Suppressor macrophage treated with lipopolysaccharide for 4 hours (primary cell): ENCODE data around the gene CCDC186.

Experiments used
- DNase-seq: peaks from one replicate; pipeline ENCODE4 v3.0.0-alpha.2; 2020

The CCDC186 gene

DNA sequence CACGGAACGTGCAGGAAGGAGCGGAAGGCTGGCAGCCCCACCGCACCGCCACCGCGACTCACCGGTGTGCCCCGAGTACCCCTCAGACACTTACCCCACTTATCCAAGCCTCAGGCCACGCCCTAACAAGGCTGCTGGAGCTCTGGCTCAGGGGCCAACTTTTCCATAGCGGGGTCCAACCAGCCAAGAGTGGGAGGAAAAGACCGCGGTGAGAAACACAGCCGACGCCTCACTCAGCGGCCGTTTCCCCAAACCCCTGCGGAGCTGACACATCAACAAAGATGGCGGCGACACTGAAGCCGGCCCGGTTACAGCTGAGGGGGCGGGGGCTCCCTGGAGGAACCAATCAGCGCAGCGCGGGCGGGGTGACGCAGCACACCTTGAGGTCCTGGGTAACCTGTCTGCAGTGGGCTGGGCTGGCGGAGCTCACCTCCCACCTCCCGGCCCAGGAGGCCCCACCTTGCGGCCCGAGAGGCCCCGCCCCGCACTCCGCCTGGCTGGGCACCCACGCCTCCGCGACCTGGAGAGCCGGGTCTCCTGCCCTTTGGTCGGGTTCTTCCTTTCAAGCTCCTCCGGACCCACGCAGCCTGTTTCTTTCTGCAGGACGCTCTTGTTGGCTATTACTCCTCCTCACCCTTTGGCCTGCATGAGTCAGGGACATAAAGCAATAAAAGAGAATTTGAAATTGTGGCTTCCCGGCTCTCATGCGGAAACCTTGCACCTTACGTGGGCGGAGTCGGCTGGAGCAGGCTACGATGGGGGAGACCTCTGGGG lies at the start of gene CCDC186:
Gene CCDC186, minus strand, starts transcription at position 283 of the 774 bp plus-strand sequence. CDS start 10,935 bp downstream, outside the sequence.
- DNase-seq: peak; percentile 91

DNA sequence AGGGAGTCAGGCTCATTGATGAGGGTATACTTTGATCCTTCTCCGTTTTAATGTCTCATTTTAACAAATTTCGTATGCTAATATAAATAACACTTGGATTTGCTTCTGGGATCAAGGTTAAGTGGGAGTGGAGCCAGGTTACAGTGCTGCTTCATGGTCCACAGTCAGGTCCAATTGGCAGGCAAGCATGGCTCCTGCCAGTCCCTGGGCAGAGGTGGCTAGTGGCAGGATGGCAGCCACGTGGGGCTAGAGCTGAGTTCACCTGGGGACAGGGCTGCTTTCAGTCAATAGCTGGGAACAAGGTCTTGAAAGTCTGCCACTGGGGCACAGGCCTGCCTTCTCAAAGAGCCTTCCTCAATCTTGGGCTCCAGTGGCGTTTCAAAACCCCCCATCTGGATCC lies 49.1 kb upstream of the CCDC186 start:
- no peak for DNase-seq

DNA sequence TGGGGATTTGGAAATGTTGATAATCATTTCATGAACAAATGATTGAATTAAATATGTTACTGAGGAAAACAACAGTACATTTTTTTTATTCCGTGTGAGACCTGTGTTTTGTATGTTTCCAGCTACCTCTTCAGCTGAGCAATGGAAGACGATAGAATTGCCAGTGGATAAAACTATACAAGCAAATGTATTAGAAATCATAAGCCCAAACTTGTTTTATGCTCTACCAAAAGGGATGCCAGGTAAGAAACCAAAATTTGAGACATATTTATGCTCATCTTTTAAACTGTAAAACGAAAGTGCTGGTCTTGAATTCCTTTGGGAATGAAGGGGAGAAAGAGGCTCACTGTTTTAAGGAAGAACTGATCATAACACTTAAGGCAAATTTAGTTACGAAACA lies 47.2 kb upstream of the CCDC186 start:
- DNase-seq: no peak

DNA sequence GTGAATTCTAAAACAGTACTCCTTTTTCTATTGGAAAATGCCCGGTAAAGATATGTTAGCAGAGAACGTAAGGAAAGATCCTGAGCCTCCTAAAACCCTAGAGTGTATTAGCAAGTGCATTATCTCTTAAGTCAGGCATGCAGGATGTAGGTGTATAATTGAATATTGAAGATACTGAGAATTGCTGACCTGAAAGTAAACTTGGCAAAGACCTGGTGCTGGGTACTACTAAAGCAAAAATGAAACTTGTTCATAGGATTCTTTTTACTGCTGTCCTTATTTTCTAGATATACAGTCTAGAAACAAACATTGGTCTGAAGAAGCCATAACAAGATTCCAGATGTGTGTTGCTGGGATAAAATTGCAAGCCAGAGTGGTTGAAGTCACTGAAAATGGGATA lies 46.3 kb upstream of the CCDC186 start:
- DNase-seq: no peak

DNA sequence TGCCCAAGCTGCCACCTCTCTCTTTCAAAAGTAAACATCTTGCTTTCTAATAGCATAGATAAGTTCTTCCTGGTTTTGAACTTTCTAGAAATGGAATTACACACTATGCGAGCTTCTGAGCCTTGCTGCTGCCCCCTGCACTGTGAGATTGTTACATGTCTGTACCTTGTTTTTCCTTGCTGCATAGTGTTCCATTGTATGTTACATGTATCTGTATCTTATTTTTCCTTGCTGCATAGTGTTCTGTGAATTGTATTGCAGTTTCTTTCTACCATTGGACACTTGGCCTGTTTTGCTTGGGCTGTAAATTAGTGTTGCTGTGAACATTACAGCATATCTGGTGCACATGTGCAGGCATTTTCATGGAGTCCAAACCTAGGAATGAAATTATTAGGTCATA lies 41.0 kb upstream of the CCDC186 start:
- no peak for DNase-seq

DNA sequence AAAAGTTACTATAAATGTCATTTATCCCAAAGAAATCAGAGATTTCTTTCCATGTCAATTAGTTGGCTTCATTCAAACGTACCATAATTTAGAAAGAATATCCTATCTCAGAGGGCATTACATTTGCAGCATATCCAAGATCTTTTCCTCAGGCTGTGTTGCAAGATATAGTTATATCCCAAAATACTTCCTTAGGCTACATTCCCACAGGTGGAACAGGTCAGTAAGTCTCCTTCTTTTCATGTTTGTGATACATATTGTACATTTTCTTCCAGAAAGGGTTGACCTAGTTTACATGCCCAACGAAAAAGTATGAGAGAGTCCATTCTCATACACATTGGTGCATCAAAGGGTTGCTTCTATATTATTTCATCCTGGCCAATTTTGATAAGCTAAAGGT lies 38.1 kb upstream of the CCDC186 start:
- DNase-seq: no peak

DNA sequence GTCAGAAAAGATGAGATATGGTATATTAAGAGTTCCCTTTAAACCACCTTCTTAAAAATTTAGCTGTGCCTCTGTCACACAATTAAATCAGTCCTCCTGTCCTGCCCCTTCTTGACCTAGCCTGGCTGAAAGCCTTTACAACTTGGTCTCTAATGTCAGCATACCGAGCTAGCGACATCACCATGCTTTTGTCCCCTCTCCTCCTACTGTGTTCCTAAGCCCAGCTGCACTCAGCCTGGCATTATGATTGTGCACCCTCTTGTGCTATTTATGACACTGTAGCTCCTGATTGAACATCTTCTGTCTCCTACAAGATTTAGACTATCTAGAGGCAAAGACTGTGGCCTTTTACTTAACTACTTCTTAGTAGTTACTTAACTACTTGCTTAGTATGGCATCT lies 34.3 kb upstream of the CCDC186 start:
- no peak for DNase-seq

DNA sequence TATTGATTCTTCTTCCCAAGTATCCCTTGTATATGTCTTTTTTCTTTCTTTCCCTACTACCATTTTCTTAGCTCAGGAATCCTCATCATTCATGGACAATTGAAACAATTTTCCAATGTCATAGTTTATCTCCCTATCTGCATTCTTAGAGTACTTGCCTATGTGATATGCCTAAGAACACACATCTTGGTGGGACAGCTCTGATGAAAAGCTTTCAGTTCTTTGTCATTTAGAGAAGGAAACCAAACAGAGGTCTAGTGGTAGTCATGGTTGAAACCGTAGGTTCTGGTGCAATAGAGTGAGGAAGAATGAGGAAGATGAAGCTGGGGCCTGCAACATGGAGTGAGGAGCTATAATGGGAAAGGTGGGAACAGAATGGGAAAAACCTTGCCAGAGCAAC lies 33.3 kb upstream of the CCDC186 start:
- no peak for DNase-seq

DNA sequence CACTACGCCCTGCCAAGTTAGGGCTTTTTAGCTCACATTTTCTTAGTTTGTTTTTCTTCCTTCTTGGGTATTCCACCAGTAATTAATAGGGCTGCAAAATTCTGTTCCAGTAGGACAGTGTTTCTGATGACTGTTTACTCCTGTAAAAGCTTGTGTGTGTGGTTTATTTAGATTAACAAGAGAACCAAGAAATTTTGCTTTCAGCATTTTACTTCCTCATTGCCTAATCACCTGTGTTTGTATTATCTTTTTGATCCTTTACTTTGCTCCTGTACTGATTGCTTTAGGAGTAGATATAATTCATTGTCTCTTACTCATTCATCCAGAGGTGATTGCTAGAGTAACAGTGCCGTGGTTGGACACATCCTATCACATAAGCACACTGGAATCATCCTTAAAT lies 32.9 kb upstream of the CCDC186 start:
- DNase-seq: no peak

DNA sequence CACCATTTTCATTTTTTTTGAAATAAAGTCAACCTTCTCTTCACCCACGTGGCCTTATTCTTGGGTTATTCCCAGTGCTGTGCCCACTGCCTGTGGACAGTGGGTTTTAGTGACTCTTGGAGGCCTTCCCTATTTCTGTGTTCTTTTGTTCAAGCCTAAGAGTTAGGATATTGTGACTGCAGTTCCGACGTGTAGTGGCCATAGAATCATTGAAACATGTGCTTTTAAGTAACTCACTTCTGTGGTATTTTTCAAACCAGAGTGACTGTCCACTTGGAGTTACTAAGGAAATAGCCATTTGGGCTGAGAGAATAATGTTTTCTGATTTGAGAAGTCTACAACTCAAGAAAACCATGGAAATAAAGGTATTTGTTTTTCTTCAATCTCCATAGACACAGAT lies 28.8 kb upstream of the CCDC186 start:
- DNase-seq: no peak

DNA sequence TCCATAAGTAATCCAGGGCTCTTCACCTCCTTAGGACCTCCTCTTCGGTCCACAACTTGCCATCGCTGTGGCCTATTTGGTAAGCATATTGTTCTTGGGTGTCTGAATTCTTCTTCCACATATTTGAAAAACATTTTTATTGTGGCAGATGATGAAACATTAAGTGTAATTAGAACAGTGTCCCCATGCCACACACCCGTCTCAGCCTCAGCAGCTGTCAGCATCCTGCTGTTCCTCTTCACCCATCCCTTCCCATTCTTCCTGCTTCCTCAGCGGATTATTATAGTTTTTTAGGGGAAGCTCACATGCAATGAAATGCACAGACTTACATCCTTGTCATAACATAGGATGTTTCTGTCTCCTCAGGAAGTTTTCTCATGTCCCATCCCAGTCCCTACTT lies 25.2 kb upstream of the CCDC186 start:
- no peak for DNase-seq

DNA sequence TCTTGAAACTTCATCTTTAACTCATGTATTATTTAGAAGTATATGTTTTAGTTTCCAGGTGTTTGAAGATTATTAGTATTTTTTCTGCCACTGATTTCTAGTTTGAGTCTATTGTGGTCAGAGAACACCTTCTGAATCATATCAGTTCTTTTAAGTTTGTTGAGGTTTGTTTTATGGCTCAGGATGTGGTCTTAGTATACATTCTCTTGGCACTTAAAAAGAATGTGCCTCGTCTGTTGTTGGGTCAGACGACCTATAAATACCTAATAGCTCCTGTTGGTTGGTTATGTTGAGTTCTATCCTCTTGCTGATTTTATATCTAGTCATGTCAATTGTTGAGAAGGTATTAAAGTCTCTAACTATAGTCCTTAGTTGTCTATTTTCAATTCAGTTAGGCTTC lies 21.1 kb upstream of the CCDC186 start:
- no peak for DNase-seq

DNA sequence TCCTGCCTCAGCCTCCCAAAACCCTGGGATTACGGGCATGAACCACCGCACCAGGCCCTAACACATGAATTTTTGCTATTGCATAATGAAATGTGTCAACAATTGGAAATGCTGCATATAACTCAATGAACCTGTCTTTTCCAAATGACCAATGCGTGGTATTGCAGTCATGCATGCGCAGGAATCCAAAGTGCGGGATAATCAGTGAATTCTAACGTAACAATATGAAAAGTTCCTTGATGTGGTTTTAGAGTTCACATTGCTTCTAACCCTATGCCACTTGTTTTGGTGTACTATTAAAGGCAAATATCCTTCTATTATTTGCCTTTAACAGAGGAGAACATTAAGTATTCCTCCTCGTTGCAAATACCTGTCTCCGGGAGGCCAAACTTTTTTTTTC lies 15.7 kb upstream of the CCDC186 start:
- no peak for DNase-seq

DNA sequence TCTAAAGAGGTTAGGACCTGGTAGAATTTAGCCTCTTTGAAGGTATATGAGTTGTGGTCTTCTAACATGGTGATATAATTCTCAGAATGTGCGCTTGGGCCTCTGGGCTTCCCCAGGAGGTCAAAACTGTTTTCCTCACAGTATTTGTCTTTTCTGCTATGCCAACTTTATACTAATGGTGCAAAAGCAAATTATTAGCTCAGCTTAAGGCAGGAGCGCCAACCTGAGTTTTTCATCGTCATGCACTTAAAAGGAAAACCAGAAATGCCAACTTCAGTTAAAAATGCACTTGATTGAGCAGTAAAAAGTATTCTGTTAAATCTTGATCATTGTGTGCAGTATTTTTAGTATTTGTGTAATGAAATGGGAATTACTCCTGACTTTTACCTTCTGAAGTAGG lies 14.9 kb upstream of the CCDC186 start:
- no peak for DNase-seq

DNA sequence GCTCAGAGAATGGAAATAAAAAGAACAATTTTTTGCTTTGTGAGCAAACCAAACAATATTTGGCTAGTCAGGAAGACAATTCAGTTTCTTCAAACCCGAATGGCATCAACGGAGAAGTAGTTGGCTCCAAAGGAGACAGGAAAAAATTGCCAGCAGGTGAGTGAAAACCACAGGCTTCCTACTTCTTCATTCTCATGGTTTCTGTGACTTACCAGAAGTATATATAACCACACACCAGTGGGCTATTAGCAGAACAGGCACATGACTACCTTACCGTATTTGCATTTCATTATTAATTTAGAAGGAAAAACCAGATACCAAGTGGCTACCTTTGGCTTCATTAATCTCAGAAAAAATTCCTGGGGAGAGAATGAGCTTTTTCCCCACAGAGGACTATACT lies 14.0 kb upstream of the CCDC186 start:
- no peak for DNase-seq

DNA sequence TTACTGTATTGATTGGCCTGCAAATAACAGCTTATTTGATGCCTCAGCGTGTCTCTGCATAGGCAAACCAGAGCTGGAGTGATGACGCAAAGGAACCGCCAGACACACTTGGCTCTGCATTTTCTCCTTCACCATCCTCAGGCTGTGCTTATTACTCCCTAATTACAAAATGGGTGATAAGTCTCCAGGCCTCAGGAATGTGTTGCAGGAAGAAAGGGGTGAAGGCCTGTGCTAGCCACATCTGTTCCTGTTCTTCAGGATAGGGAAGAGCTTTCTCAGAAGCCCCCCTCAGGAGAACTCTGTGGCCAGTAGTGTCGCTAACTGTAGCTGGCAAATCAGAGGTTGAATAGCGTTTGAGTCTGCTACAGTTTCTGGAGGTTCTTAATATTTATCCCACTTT lies 10.3 kb upstream of the CCDC186 start:
- DNase-seq: no peak

DNA sequence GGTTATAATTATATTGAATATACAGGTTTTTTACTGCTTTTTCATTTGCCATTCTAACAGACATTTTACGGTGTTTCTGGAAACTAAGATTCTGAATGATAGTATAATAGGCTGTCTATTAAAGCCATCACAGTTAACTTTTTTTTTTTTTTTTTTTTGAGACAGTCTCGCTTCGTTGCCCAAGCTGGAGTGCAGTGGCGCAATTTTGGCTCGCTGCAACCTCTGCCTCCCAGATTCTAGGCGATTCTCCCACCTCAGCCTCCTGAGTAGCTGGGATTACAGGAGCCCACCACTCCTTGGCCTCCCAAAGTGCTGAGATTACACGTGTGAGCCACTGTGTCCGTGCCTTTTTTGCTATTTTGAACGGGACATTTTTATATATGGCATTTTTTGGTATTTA lies 9.6 kb upstream of the CCDC186 start:
- no peak for DNase-seq

DNA sequence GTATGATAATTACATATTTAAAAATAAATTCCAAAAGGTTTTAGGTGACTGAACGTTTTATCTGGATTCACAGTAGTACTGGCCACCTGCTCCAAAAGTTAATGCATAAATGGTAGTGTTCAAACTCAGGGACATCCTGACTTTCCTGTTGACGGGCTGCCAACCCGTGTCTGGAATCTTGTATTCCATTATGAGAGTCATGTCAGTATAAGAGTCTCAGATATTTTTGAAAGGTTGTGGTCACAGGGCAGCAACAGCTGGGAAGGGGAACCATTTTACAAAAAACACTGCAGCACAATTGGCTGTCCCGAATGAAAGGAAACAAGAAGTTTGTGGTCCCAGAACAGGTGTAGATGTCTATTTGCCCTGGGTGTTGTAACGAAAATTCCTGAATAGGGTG lies 8.0 kb upstream of the CCDC186 start:
- DNase-seq: no peak

DNA sequence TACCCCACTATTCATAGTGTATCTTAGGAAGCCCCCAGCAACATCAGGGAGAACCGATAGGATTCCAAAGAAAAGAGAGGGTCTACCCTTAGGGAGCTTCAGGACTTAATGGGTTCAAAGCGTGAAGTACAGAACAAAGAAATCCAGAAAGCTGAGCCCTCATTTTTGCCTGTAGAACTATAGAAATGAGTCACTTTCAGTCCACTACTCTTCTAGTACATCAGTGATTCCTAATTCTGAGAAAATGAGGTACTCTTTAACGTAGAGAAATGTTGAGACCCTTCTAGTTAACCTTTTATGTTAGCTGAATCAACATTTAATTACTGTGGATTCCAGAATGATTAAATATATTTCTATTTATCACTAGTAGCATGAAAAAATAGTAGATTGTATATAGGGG lies 6.9 kb upstream of the CCDC186 start:
- no peak for DNase-seq

DNA sequence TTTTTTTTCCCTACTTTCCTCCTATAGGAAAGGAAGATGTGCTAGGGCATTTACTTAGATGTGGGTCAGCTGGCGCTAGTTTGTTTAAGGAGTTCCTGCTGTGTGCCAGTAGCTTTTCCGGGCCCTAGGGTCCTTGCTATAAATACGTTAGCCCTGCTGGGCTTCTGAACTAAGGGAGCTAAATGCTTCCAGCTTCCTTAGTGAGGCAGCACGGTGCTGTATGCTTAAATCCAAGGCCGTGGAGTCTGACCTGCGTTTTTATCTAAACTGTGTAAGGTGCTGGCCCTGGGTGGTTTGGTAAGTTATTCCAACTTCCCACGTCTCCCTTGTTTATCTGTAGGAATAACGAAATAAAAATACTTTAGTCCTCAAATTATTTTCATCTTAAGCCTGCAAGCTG lies 5.7 kb upstream of the CCDC186 start:
- DNase-seq: no peak

DNA sequence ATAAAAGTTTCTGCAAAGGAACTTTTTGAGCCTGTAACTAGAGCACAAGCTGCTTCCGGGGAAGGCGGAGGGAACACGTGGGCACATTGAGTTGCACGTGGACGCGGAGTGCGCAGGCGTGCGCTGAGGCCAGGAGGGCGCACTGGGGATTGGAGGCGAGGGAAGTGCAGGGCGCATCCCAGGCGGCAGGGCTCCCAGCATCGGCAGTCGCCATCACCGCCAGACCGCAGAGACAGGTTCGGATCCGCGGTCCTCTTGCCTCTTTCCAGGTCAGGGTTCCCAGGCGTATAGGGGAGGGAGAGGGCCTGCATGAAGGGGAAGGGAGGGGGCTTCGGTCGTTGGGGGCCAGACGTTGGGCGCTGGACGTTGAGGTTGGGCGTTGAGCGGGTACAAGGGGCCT lies 5.1 kb upstream of the CCDC186 start, which contains the start of gene TDRD1:
Gene TDRD1, plus strand, starts transcription at position 206 of the 400 bp plus-strand sequence. CDS start 8,479 bp downstream, outside the sequence.
- DNase-seq: no peak

DNA sequence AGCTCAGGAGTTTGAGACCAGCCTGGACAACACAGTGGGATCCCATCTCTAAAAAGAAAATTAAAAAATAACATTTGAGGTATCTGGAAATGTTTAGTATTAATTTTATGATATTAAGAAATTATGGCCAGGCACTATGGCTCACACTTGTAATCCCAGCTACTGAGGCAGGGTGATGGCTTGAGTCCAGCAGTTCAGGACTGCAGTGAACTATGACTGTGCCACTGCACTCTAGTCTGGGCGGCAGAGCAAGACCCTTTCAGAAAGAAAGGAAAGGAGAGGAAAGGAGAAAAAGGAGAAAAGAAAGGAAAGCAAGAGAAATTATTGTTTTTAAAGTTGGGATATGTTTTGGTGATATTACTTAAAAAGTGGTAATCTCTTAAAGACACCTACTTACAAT lies 2.5 kb upstream of the CCDC186 start:
- DNase-seq: no peak

DNA sequence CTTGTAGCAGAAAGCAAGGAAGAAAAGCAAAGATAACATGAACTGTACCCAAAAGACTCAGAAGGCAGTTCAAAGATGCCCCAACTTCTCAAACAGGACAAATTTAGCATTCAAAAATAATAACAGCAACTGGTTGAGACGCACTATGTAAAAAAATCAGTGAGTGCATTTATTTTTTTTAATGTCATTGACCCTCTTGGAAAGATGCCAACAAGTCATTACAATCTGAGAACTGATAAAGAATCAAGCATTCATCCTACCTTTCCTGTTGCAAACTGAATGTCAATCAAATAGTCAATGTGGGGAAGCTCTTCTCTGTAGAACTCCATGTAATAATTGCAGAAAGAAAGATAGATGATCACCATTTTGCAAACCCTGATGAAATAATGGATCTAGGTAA lies 1.7 kb upstream of the CCDC186 start:
- DNase-seq: no peak

DNA sequence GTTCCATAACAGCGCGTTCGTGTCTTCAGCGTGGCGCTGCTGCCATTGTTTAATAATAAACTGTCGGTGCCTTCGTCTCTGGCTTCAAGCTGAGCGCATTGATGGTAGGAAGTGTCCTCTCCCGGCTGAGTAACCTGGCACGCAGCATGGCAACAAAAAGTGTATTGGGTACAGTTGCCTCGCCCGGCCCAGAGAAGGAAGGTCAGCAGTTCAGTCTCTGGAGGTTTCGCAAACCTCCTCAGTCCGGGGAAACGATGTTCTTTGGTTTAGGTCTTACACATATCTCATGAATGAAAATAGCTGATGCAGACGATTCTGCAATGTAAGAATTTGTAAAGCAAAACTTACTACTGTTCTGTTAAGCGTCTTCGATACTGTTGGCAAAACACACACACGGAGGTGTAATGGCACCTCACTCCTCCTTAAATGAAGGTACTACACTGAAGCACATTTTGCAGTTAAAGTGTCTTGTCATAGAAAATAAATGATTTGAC lies 739 bp upstream of the CCDC186 start:
- peak; percentile 80 for DNase-seq

DNA sequence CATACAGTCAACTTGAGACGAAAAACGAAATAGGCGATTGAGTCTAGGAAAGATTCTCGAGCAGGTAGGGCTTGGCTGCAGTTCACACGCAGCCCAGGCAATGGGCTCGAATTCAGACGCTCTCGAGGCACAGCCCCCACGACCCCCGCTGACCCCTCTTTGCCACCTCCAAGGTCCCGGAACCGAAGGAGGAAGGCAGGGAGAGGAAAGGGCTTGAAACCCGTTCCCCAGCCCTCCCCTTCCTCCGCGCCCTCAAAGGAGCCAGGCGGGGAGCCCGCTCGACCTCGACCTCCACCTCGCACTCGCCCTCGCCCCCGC lies 441 bp downstream of the CCDC186 start:
- no peak for DNase-seq
